Panc1 (cell line): ENCODE results near the gene MGST2.

Source experiments
- POLR2AphosphoS5 ChIP-seq: IDR thresholded peaks from 2 replicates; pipeline ENCODE4 v1.6.1; 2012; ENCODE audit warnings: mild to moderate bottlenecking, low read depth, low read length, moderate library complexity
- SIN3A ChIP-seq: IDR thresholded peaks from 2 replicates; pipeline ENCODE4 v1.6.1; 2012; ENCODE audit warnings: low read depth, mild to moderate bottlenecking, low read length, moderate library complexity, borderline replicate concordance; ENCODE audit not compliant: insufficient read depth
- TF ChIP-seq, protein P1 (sequence below): fragments of 450-650 bp; IDR thresholded peaks from 2 replicates; pipeline ENCODE4 v1.5.1; 2017; ENCODE audit warnings: mild to moderate bottlenecking

- TF ChIP-seq POLR2AphosphoS5: no peak
- TF ChIP-seq, protein P1, sequence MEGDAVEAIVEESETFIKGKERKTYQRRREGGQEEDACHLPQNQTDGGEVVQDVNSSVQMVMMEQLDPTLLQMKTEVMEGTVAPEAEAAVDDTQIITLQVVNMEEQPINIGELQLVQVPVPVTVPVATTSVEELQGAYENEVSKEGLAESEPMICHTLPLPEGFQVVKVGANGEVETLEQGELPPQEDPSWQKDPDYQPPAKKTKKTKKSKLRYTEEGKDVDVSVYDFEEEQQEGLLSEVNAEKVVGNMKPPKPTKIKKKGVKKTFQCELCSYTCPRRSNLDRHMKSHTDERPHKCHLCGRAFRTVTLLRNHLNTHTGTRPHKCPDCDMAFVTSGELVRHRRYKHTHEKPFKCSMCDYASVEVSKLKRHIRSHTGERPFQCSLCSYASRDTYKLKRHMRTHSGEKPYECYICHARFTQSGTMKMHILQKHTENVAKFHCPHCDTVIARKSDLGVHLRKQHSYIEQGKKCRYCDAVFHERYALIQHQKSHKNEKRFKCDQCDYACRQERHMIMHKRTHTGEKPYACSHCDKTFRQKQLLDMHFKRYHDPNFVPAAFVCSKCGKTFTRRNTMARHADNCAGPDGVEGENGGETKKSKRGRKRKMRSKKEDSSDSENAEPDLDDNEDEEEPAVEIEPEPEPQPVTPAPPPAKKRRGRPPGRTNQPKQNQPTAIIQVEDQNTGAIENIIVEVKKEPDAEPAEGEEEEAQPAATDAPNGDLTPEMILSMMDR: no peak
- no peak for TF ChIP-seq SIN3A
Measured at GRCh38 chr4:139709660-139710059, 44.0 kb downstream of the MGST2 start.
